Neuronal stem cell (in vitro differentiated cells): ENCODE results near the gene TRPV4.
A peak's percentile ranks its signal among the peaks of the same experiment; 100 is the strongest.

ENCODE experiments used
- DNase-seq: peaks from one replicate; pipeline ENCODE4 v3.0.0-alpha.2; 2013; ENCODE audit warnings: low spot score
- H2AFZ ChIP-seq: one replicate; pipeline ENCODE4 v1.6.1; 2013; ENCODE audit warnings: mild to moderate bottlenecking, low read length, inconsistent platforms
- H2AK5ac ChIP-seq: 2 replicates; pipeline ENCODE4 v1.6.1; 2013; ENCODE audit warnings: low read depth, mild to moderate bottlenecking, inconsistent platforms, low read length, moderate library complexity, mixed read lengths
- H2BK120ac ChIP-seq: 2 replicates; pipeline ENCODE4 v1.6.1; 2013; ENCODE audit warnings: low read depth, mild to moderate bottlenecking, inconsistent platforms, low read length, moderate library complexity, mixed read lengths
- H2BK12ac ChIP-seq: one replicate; pipeline ENCODE4 v1.6.1; 2013; ENCODE audit warnings: low read length, inconsistent platforms
- H2BK15ac ChIP-seq: 2 replicates; pipeline ENCODE4 v1.6.1; 2013; ENCODE audit warnings: mild to moderate bottlenecking, low read length, inconsistent platforms, mixed read lengths
- H2BK5ac ChIP-seq: one replicate; pipeline ENCODE4 v1.6.1; 2013; ENCODE audit warnings: inconsistent platforms, mild to moderate bottlenecking, low read length, moderate library complexity
- H3K14ac ChIP-seq: one replicate; pipeline ENCODE4 v1.6.1; 2013; ENCODE audit warnings: low read length, inconsistent platforms
- H3K18ac ChIP-seq: 2 replicates; pipeline ENCODE4 v1.6.1; 2013; ENCODE audit warnings: low read length, inconsistent platforms
- H3K23ac ChIP-seq: 2 replicates; pipeline ENCODE4 v1.6.1; 2013; ENCODE audit warnings: low read depth, mild to moderate bottlenecking, mixed read lengths, low read length, inconsistent platforms; ENCODE audit not compliant: poor library complexity
- H3K27ac ChIP-seq: replicated peaks from 3 replicates; pipeline ENCODE4 v1.5.1; 2013; ENCODE audit warnings: low read length, inconsistent platforms
- H3K27me3 ChIP-seq, 3 experiments: 2 replicates each; pipeline ENCODE4 v1.6.1; 2013; ENCODE audit warnings: low read length in 3 of 3, mild to moderate bottlenecking in 2 of 3, inconsistent platforms in 1 of 3, low read depth in 1 of 3, mixed read lengths in 1 of 3, moderate library complexity in 1 of 3; ENCODE audit not compliant: control insufficient read depth in 3 of 3, insufficient read depth in 3 of 3
- H3K36me3 ChIP-seq, 2 donors: replicated peaks in 1 of 2; 2 replicates each; pipeline ENCODE4 v1.6.1; 2013; ENCODE audit warnings: low read length in 2 of 2; ENCODE audit not compliant: control insufficient read depth in 2 of 2, insufficient read depth in 2 of 2
- H3K4ac ChIP-seq: 2 replicates; pipeline ENCODE4 v1.6.1; 2013; ENCODE audit warnings: inconsistent platforms, mild to moderate bottlenecking, low read length, moderate library complexity
- H3K4me1 ChIP-seq, 2 donors: 1 replicate in 1 of 2; 2 replicates in 1 of 2; pipeline ENCODE4 v1.6.1; 2013; ENCODE audit warnings: low read length in 2 of 2, low read depth in 1 of 2; ENCODE audit not compliant: control insufficient read depth in 2 of 2, insufficient read depth in 1 of 2
- H3K4me2 ChIP-seq: one replicate; pipeline ENCODE4 v1.6.1; 2013; ENCODE audit warnings: mild to moderate bottlenecking, low read length, inconsistent platforms; ENCODE audit not compliant: insufficient read depth, poor library complexity, severe bottlenecking
- H3K4me3 ChIP-seq, 2 donors: 2 replicates each; pipeline ENCODE4 v1.5.1; 2013; ENCODE audit warnings: low read length in 2 of 2, mild to moderate bottlenecking in 2 of 2, inconsistent platforms in 1 of 2, moderate library complexity in 1 of 2
- H3K79me1 ChIP-seq: one replicate; pipeline ENCODE4 v1.6.1; 2013; ENCODE audit warnings: low read depth, mild to moderate bottlenecking, inconsistent platforms, low read length, moderate library complexity
- H3K9ac ChIP-seq: one replicate; pipeline ENCODE4 v1.6.1; 2013; ENCODE audit warnings: mild to moderate bottlenecking, low read depth, low read length, inconsistent platforms; ENCODE audit not compliant: poor library complexity
- H3K9me3 ChIP-seq, 2 donors: replicated peaks in 1 of 2; 2 replicates each; pipeline versions ENCODE3 to v1.6.1; 2013; ENCODE audit warnings: low read length in 2 of 2, mild to moderate bottlenecking in 2 of 2, inconsistent platforms in 1 of 2, low read depth in 1 of 2, mixed read lengths in 1 of 2, moderate library complexity in 1 of 2; ENCODE audit not compliant: control insufficient read depth in 2 of 2, insufficient read depth in 1 of 2
- H4K8ac ChIP-seq: one replicate; pipeline ENCODE4 v1.6.1; 2013; ENCODE audit warnings: low read depth, mild to moderate bottlenecking, inconsistent platforms, low read length, moderate library complexity
- H4K91ac ChIP-seq: one replicate; pipeline ENCODE4 v1.6.1; 2013; ENCODE audit warnings: low read length, low read depth, mild to moderate bottlenecking, inconsistent platforms; ENCODE audit not compliant: poor library complexity
- WGBS, 2 donors: extraction: QIAGEN DNeasy Blood & Tissue Kit; methylation state at CpG; one replicate each; pipeline ENCODE4 v1.1.7; 2013; ENCODE audit warnings: missing lambda C conversion rate in 2 of 2, mixed read lengths in 1 of 2; ENCODE audit not compliant: insufficient read length in 2 of 2, insufficient replicate concordance in 1 of 2; ENCODE audit errors: extremely low coverage in 2 of 2; 5-methylcytosine and 5-hydroxymethylcytosine counted together

Gene TRPV4

GRCh38 chr12:109880043-109880931 is 47.1 kb upstream of the TRPV4 start, which contains the start of gene GLTP:
TSS of gene GLTP (minus strand) at chr12:109880541. CDS start at chr12:109880374, 167 bp downstream.
- Histone ChIP-seq H3K36me3 (no peaks in the 10 kb centered on the region), H3K27ac (no peak within 1 kb of the TSS), H3K4me1 (peaks cover 10 to 14% of the 10 kb centered on the region in 2 donors), H3K4me3 (peak within 1 kb of the TSS; percentile 86 to 92), H4K8ac (no peak within 1 kb of the TSS), H2BK15ac (no peak within 1 kb of the TSS), H2AK5ac (no peak within 1 kb of the TSS), H3K14ac (peak within 1 kb of the TSS; percentile 90), H3K4me2 (peak within 1 kb of the TSS; percentile 83), H3K9me3 (no peaks in the 10 kb centered on the region), H2BK120ac (no peak within 1 kb of the TSS), H3K79me1 (peaks cover 5% of the 10 kb centered on the region), H3K23ac (peak within 1 kb of the TSS; percentile 25), H3K18ac (peak within 1 kb of the TSS; percentile 96), H2AFZ (peak within 1 kb of the TSS; percentile 99), H3K9ac (peak within 1 kb of the TSS; percentile 97), H2BK5ac (no peak within 1 kb of the TSS), H3K4ac (no peak within 1 kb of the TSS), H4K91ac (no peak within 1 kb of the TSS), H3K27me3 (peaks cover 0 to 10% (median 10%) of the 10 kb centered on the region in 3 experiments), H2BK12ac (no peak within 1 kb of the TSS)
- no CpG with 5 or more reads among the region's 92 CpGs for WGBS, 2 donors
- peak; percentile 83 for DNase-seq

GRCh38 chr12:109879351-109880042 is 46.3 kb upstream of the TRPV4 start:
- Histone ChIP-seq H3K23ac (no peak overlapping the region), H4K91ac (no peak overlapping the region), H3K4me1 (peaks cover 10 to 14% of the 10 kb centered on the region in 2 donors), H3K4ac (no peak overlapping the region), H2BK12ac (no peak overlapping the region), H3K9me3 (no peaks in the 10 kb centered on the region), H3K36me3 (no peaks in the 10 kb centered on the region), H3K27me3 (peaks cover 0 to 10% (median 10%) of the 10 kb centered on the region in 3 experiments), H2AFZ (peak overlapping the region; percentile 98), H3K9ac (peak overlapping the region; percentile 97), H2BK15ac (no peak overlapping the region), H3K27ac (no peak overlapping the region), H2AK5ac (no peak overlapping the region), H3K4me3 (peak overlapping the region; percentile 86 to 92), H3K4me2 (peak overlapping the region; percentile 83), H4K8ac (no peak overlapping the region), H2BK5ac (no peak overlapping the region), H3K18ac (no peak overlapping the region), H2BK120ac (no peak overlapping the region), H3K79me1 (peaks cover 5% of the 10 kb centered on the region), H3K14ac (no peak overlapping the region)
- DNase-seq: no peak
- no CpG with 5 or more reads among the region's 13 CpGs for WGBS, 2 donors

- Histone ChIP-seq H3K4me2 (peak overlapping the region; percentile 83), H2BK120ac (no peak overlapping the region), H4K91ac (no peak overlapping the region), H3K27ac (no peak overlapping the region), H3K18ac (no peak overlapping the region), H2BK12ac (no peak overlapping the region), H3K27me3 (peaks cover 0 to 10% (median 10%) of the 10 kb centered on the region in 3 experiments), H3K79me1 (peaks cover 5% of the 10 kb centered on the region), H2BK15ac (no peak overlapping the region), H3K4ac (no peak overlapping the region), H3K23ac (no peak overlapping the region), H2AFZ (no peak overlapping the region), H3K4me1 (peaks cover 10 to 14% of the 10 kb centered on the region in 2 donors), H3K9me3 (no peaks in the 10 kb centered on the region), H2BK5ac (no peak overlapping the region), H3K36me3 (no peaks in the 10 kb centered on the region), H2AK5ac (no peak overlapping the region), H3K4me3 (peak overlapping the region in 1 of 2 donors; percentile 86), H3K9ac (no peak overlapping the region), H3K14ac (no peak overlapping the region), H4K8ac (no peak overlapping the region)
- WGBS, 2 donors: no CpG with 5 or more reads among the region's 7 CpGs
- no peak for DNase-seq
These were observed 45.6 kb upstream of the TRPV4 start for GRCh38 chr12:109878749-109879148.

GRCh38 chr12:109878247-109878625 is 45.0 kb upstream of the TRPV4 start:
- Histone ChIP-seq H3K4me3 (no peak overlapping the region), H3K27me3 (peaks cover 0 to 10% (median 10%) of the 10 kb centered on the region in 3 experiments), H4K8ac (no peak overlapping the region), H2AK5ac (no peak overlapping the region), H3K18ac (no peak overlapping the region), H3K14ac (no peak overlapping the region), H3K4ac (no peak overlapping the region), H3K9me3 (no peaks in the 10 kb centered on the region), H2AFZ (no peak overlapping the region), H2BK15ac (no peak overlapping the region), H3K27ac (no peak overlapping the region), H2BK12ac (no peak overlapping the region), H2BK5ac (no peak overlapping the region), H2BK120ac (no peak overlapping the region), H3K36me3 (no peaks in the 10 kb centered on the region), H3K9ac (no peak overlapping the region), H4K91ac (no peak overlapping the region), H3K79me1 (peaks cover 5% of the 10 kb centered on the region), H3K4me2 (no peak overlapping the region), H3K4me1 (peaks cover 10 to 14% of the 10 kb centered on the region in 2 donors), H3K23ac (no peak overlapping the region)
- no CpG with 5 or more reads among the region's 3 CpGs for WGBS, 2 donors
- DNase-seq: no peak
